HL-60 (cell line): Measurements from ENCODE around the gene KREMEN2.
"Not testable (repeated sequence)": the region's sequence is repeated elsewhere in the genome, so short reads cannot be mapped to it uniquely, and the experiment has no call there.

ENCODE experiments used
- DNase-seq, 2 experiments: peaks; one replicate each; pipeline ENCODE4 v3.0.0-alpha.2; 2010 to 2020; ENCODE audit warnings: low read depth in 1 of 2, low spot score in 1 of 2
- H3K27ac ChIP-seq: fragments of 250-450 bp; sonication (Bioruptor Pico); replicated peaks from 2 replicates; pipeline ENCODE4 v1.5.1; 2020; ENCODE audit warnings: mild to moderate bottlenecking, moderate library complexity
- H3K27me3 ChIP-seq: fragments of 250-450 bp; sonication (Bioruptor Pico); 2 replicates; pipeline ENCODE4 v1.5.1; 2021; ENCODE audit warnings: mild to moderate bottlenecking, moderate library complexity; ENCODE audit not compliant: insufficient read depth, poor library complexity, severe bottlenecking
- H3K4me3 ChIP-seq: replicated peaks from 2 replicates; pipeline ENCODE4 v1.5.1; 2011; ENCODE audit warnings: mild to moderate bottlenecking, control low read depth, low read length; ENCODE audit not compliant: insufficient read depth
- GABPA ChIP-seq: IDR thresholded peaks from 2 replicates; pipeline ENCODE4 v1.6.1; 2012; ENCODE audit warnings: low read depth
- POLR2AphosphoS5 ChIP-seq: IDR thresholded peaks from 2 replicates; pipeline ENCODE4 v1.6.1; 2012; ENCODE audit warnings: low read depth
- REST ChIP-seq: IDR thresholded peaks from 2 replicates; pipeline ENCODE4 v1.6.1; 2012; ENCODE audit warnings: low read depth; ENCODE audit not compliant: insufficient replicate concordance
- SPI1 ChIP-seq: IDR thresholded peaks from 2 replicates; pipeline ENCODE4 v1.6.1; 2012; ENCODE audit warnings: low read depth, mild to moderate bottlenecking, borderline replicate concordance
- TF ChIP-seq, protein P1 (sequence below): IDR thresholded peaks from one replicate; pipeline ENCODE4 v1.5.1; 2011; ENCODE audit warnings: low read length, control low read depth, inconsistent platforms; ENCODE audit not compliant: insufficient read depth

KREMEN2 gene

GRCh38 chr16:2926650-2926999 is 37.5 kb upstream of the KREMEN2 start:
- H3K27me3 ChIP-seq: no peaks in the 10 kb centered on the region
- DNase-seq: no peak
- H3K4me3 ChIP-seq: no peak overlapping the region
- no peak for TF ChIP-seq POLR2AphosphoS5
- no peak for TF ChIP-seq REST
- TF ChIP-seq, protein P1, sequence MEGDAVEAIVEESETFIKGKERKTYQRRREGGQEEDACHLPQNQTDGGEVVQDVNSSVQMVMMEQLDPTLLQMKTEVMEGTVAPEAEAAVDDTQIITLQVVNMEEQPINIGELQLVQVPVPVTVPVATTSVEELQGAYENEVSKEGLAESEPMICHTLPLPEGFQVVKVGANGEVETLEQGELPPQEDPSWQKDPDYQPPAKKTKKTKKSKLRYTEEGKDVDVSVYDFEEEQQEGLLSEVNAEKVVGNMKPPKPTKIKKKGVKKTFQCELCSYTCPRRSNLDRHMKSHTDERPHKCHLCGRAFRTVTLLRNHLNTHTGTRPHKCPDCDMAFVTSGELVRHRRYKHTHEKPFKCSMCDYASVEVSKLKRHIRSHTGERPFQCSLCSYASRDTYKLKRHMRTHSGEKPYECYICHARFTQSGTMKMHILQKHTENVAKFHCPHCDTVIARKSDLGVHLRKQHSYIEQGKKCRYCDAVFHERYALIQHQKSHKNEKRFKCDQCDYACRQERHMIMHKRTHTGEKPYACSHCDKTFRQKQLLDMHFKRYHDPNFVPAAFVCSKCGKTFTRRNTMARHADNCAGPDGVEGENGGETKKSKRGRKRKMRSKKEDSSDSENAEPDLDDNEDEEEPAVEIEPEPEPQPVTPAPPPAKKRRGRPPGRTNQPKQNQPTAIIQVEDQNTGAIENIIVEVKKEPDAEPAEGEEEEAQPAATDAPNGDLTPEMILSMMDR: no peak
- no peak for TF ChIP-seq SPI1
- no peak for TF ChIP-seq GABPA
- no peak overlapping the region for H3K27ac ChIP-seq

- 0 out of 2 replicates have a peak, but pooled peaks have one; percentile 19 for TF ChIP-seq POLR2AphosphoS5
- no peak for TF ChIP-seq GABPA
- TF ChIP-seq, protein P1: peak; percentile 94
- TF ChIP-seq SPI1: no peak
- no peak for TF ChIP-seq REST
- DNase-seq: peak; percentile 64 to 90
- no peaks in the 10 kb centered on the region for H3K27me3 ChIP-seq
- H3K4me3 ChIP-seq: no peak overlapping the region
- H3K27ac ChIP-seq: no peak overlapping the region
These were observed 36.9 kb upstream of the KREMEN2 start for GRCh38 chr16:2927010-2927646.

GRCh38 chr16:2928151-2928550 is 35.9 kb upstream of the KREMEN2 start:
- not testable (repeated sequence) for H3K27me3 ChIP-seq, DNase-seq, H3K4me3 ChIP-seq

GRCh38 chr16:2928796-2929195 is 35.3 kb upstream of the KREMEN2 start:
- Histone ChIP-seq H3K27me3 (no peaks in the 10 kb centered on the region), H3K4me3 (no peak overlapping the region), H3K27ac (no peak overlapping the region)
- no peak for DNase-seq
- no peak for TF ChIP-seq POLR2AphosphoS5
- TF ChIP-seq SPI1: no peak
- no peak for TF ChIP-seq GABPA
- no peak for TF ChIP-seq REST
- TF ChIP-seq, protein P1: no peak

More at GRCh38 chr16:2928151-2928550, 35.9 kb upstream of the KREMEN2 start:
- H3K27ac ChIP-seq: not testable (repeated sequence)
